K562 treated with DMSO at 1 percent for 48 hours (cell line): ENCODE data around the gene ACBD3. TPM values are rescaled to one million over a fixed set of nuclear protein-coding genes. Genes with fewer than 3 reads are reported as not detected.

Experiments used
- total RNA-seq: library from RNA; unstranded; fragments of 300-600 nt; gene quantifications from 2 replicates; pipeline ENCODE4 v1.2.3, GENCODE V29; 2022; ENCODE audit warnings: low replicate concordance; ENCODE audit errors: extremely low read depth

ACBD3 gene
- not detected in 2 replicates for total RNA-seq

GRCh38 chr1:226186124-226187018 is at the start of gene ACBD3:
ACBD3 (minus strand) TSS chr1:226186741; CDS start chr1:226186675, 66 bp downstream.

GRCh38 chr1:226223157-226223785 is 36.7 kb upstream of the ACBD3 start, which contains the start of gene MIXL1:
MIXL1 (plus strand) TSS chr1:226223664; CDS start chr1:226223682, 18 bp downstream.

Other genes starting within 250 kb of the ACBD3 start
- not detected in 2 replicates for gene LEFTY2, start 245.5 kb downstream of the ACBD3 start, total RNA-seq
- gene SDE2, start 187.4 kb downstream of the ACBD3 start, total RNA-seq = not detected in 2 replicates
- gene H3-3A, start 124.0 kb downstream of the ACBD3 start, total RNA-seq = 508 TPM in 1 of 2 replicates, not detected in the other
- gene MIXL1, start 36.9 kb upstream of the ACBD3 start, total RNA-seq = not detected in 2 replicates
- not detected in 2 replicates for gene LIN9, start 122.4 kb upstream of the ACBD3 start, total RNA-seq
- gene PARP1, start 221.4 kb upstream of the ACBD3 start, total RNA-seq = not detected in 2 replicates